ENCODE results near the gene DYRK2.

DNA sequence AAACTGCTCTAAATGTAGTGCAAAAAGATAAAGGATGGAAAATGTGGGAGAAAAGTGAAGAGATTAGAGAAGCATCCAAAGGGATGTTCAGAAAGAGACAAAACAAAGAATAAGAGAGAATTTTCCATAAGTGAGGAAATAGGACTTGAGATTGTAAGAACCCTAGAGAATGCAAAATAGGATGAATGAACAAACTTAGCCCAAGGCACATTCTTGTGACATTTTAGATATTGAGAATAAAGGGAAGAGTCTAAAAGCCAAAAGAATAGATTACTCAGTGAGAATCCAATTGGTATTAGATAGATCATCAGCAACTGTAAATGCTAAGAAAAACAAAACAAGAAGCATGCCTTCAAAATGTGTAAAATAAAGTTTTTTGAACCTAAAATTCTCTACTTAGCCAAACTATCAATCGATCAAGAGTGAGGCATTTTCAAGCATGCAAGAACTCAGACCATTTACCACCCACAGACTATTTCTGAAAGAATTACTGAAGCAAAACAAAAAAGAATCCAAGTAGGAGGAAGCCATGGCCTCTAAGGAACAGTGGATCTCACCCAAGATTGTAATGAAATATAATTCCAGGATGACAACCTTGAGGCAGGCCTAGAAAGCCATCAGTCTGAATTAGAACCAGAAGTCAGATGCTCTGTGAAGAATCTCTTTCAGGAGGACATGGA, 33.5 kb downstream of the DYRK2 start:
- TF ChIP-seq CTCF (IDR thresholded peaks at IDR 0.05; ENCODE audit: extremely low read depth in 1 of 2, insufficient read depth in 1 of 2, low read depth in 1 of 2, low read length in 2 of 2), result no peak
- TF ChIP-seq POLR2AphosphoS5 (IDR thresholded peaks at IDR 0.05; ENCODE audit: insufficient read depth, low read depth, low read length), result no peak
- TF ChIP-seq EZH2 (IDR thresholded peaks at IDR 0.05; ENCODE audit: borderline replicate concordance, low read depth, low read length, severe bottlenecking), result no peak
- TF ChIP-seq POLR2A (IDR thresholded peaks at IDR 0.05; ENCODE audit: low read depth, low read length), result no peak
- TF ChIP-seq MAX (IDR thresholded peaks at IDR 0.05; ENCODE audit: insufficient read depth, insufficient read length), result no peak
